PFSK-1 (cell line): ENCODE measurements around the gene VTI1A.

Experiments used
- FOXP2 ChIP-seq: optimal IDR thresholded peaks from 2 replicates; pipeline ENCODE3; 2011; ENCODE audit warnings: borderline replicate concordance, control low read depth, inconsistent platforms; ENCODE audit not compliant: insufficient read depth; ENCODE audit errors: extremely low read length, extremely low read depth
- POLR2AphosphoS5 ChIP-seq: IDR thresholded peaks from 2 replicates; pipeline ENCODE4 v1.6.1; 2012; ENCODE audit warnings: low read depth, mild to moderate bottlenecking, control low read depth, low read length, moderate library complexity
- REST ChIP-seq, 2 experiments: IDR thresholded peaks; 2 replicates each; pipeline versions ENCODE4 v1.6.1 to v1.8.0; 2011 to 2012; ENCODE audit warnings: low read depth in 2 of 2, low read length in 2 of 2, control low read depth in 1 of 2, inconsistent platforms in 1 of 2, mild to moderate bottlenecking in 1 of 2, moderate library complexity in 1 of 2; ENCODE audit not compliant: insufficient read depth in 1 of 2
- SIN3A ChIP-seq: IDR thresholded peaks from 2 replicates; pipeline ENCODE4 v1.6.1; 2012; ENCODE audit warnings: mild to moderate bottlenecking, low read length, moderate library complexity, borderline replicate concordance; ENCODE audit not compliant: insufficient read depth
- TAF1 ChIP-seq: IDR thresholded peaks from 2 replicates; pipeline ENCODE4 v1.6.1; 2012; ENCODE audit warnings: low read length, control low read depth, borderline replicate concordance; ENCODE audit not compliant: insufficient read depth

Gene VTI1A

GRCh38 chr10:112654794-112655193 is 207.8 kb downstream of the VTI1A start:
- no peak for TF ChIP-seq POLR2AphosphoS5
- TF ChIP-seq TAF1, result no peak
- TF ChIP-seq SIN3A, result no peak
- TF ChIP-seq FOXP2, result no peak
- no peak for TF ChIP-seq REST (IDR thresholded peaks at IDR 0.05; ENCODE audit: insufficient read depth in 1 of 2, low read depth in 2 of 2, low read length in 2 of 2)

GRCh38 chr10:112655722-112656121 is 208.7 kb downstream of the VTI1A start:
- TF ChIP-seq FOXP2, result no peak

- TF ChIP-seq TAF1, result no peak
- TF ChIP-seq REST (IDR thresholded peaks at IDR 0.05; ENCODE audit: insufficient read depth in 1 of 2, low read depth in 2 of 2, low read length in 2 of 2), result no peak
- no peak for TF ChIP-seq SIN3A
- TF ChIP-seq POLR2AphosphoS5, result no peak
- no peak for TF ChIP-seq FOXP2
Observed at GRCh38 chr10:112658465-112658864, 211.4 kb downstream of the VTI1A start.

GRCh38 chr10:112658900-112659638 is 212.1 kb downstream of the VTI1A start:
- TF ChIP-seq REST (IDR thresholded peaks at IDR 0.05; ENCODE audit: insufficient read depth in 1 of 2, low read depth in 2 of 2, low read length in 2 of 2) (no peak), SIN3A (0 out of 2 replicates have a peak, but pooled peaks have one; percentile 62), POLR2AphosphoS5 (0 out of 2 replicates have a peak, but pooled peaks have one; percentile 27), TAF1 (no peak)

- TF ChIP-seq REST (IDR thresholded peaks at IDR 0.05; ENCODE audit: insufficient read depth in 1 of 2, low read depth in 2 of 2, low read length in 2 of 2), result no peak
- no peak for TF ChIP-seq SIN3A
- TF ChIP-seq TAF1, result no peak
- TF ChIP-seq FOXP2, result no peak
- no peak for TF ChIP-seq POLR2AphosphoS5
Observed at GRCh38 chr10:112663234-112664125, 216.5 kb downstream of the VTI1A start.
